NCI-H345 (cell line): ENCODE data around the gene CLIC2.

Source experiments
- DNase-seq: peaks from one replicate; lab custom pipeline; 2025; lab: John Stamatoyannopoulos, UW

CLIC2 gene

GRCh38 chrX:155262970-155263754 lies 71.3 kb downstream of the CLIC2 start:
- no peak for DNase-seq

- DNase-seq, result peak; percentile 33
These were observed 74.7 kb downstream of the CLIC2 start for GRCh38 chrX:155259752-155260151.

GRCh38 chrX:155251391-155251790 lies 83.0 kb downstream of the CLIC2 start:
- DNase-seq, result no peak

- no peak for DNase-seq
These were observed 86.9 kb downstream of the CLIC2 start for GRCh38 chrX:155247497-155247896.

GRCh38 chrX:155246748-155247147 lies 87.7 kb downstream of the CLIC2 start:
- DNase-seq, result no peak

- no peak for DNase-seq
These were observed 92.1 kb downstream of the CLIC2 start for GRCh38 chrX:155242300-155242699.

GRCh38 chrX:155237719-155238118 lies 96.7 kb downstream of the CLIC2 start:
- no peak for DNase-seq

- no peak for DNase-seq
These were observed 98.5 kb downstream of the CLIC2 start for GRCh38 chrX:155235891-155236290.

- no peak for DNase-seq
These were observed 103.3 kb downstream of the CLIC2 start for GRCh38 chrX:155231163-155231562.
